ENCODE measurements around the gene MAGEA3. TPM values are rescaled to one million over a fixed set of nuclear protein-coding genes. Genes with fewer than 3 reads are reported as not detected.

Gene MAGEA3, protein sequence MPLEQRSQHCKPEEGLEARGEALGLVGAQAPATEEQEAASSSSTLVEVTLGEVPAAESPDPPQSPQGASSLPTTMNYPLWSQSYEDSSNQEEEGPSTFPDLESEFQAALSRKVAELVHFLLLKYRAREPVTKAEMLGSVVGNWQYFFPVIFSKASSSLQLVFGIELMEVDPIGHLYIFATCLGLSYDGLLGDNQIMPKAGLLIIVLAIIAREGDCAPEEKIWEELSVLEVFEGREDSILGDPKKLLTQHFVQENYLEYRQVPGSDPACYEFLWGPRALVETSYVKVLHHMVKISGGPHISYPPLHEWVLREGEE
- total RNA-seq: not detected in 2 replicates

DNA sequence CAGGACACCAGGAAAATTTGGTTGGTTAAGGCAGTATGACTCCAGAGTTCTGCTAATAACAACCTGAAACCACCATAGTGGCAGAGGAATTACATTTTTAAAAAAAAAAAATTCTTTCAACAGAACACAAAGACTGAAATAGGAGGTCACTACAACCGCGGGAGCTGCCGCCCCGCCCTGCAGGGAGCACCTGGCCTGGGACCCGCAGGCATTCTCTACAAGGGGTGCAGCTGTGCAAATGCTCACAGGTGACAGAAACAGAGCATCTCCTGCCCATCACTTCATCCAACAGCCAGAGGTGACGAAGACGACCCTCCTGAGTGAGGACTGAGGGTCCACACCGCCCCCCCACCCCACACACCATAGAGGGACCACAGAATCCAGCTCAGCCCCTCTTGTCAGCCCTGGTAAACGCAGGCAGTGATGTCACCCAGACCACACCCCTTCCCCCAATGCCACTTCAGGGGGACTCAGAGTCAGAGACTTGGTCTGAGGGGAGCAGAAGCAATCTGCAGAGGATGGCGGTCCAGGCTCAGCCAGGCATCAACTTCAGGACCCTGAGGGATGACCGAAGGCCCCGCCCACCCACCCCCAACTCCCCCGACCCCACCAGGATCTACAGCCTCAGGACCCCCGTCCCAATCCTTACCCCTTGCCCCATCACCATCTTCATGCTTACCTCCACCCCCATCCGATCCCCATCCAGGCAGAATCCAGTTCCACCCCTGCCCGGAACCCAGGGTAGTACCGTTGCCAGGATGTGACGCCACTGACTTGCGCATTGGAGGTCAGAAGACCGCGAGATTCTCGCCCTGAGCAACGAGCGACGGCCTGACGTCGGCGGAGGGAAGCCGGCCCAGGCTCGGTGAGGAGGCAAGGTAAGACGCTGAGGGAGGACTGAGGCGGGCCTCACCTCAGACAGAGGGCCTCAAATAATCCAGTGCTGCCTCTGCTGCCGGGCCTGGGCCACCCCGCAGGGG, at the start of gene MAGEA3:
Gene MAGEA3, plus strand, starts transcription at position 843 of the 980 bp plus-strand sequence. CDS start 2,039 bp downstream, outside the sequence.

GRCh38 chrX:152709173-152709572, 10.6 kb downstream of the MAGEA3 start, which contains the start of gene CSAG2:
Gene CSAG2, minus strand, starts transcription at chrX:152709273. Its CDS starts 161 bp downstream, at chrX:152709112.

DNA sequence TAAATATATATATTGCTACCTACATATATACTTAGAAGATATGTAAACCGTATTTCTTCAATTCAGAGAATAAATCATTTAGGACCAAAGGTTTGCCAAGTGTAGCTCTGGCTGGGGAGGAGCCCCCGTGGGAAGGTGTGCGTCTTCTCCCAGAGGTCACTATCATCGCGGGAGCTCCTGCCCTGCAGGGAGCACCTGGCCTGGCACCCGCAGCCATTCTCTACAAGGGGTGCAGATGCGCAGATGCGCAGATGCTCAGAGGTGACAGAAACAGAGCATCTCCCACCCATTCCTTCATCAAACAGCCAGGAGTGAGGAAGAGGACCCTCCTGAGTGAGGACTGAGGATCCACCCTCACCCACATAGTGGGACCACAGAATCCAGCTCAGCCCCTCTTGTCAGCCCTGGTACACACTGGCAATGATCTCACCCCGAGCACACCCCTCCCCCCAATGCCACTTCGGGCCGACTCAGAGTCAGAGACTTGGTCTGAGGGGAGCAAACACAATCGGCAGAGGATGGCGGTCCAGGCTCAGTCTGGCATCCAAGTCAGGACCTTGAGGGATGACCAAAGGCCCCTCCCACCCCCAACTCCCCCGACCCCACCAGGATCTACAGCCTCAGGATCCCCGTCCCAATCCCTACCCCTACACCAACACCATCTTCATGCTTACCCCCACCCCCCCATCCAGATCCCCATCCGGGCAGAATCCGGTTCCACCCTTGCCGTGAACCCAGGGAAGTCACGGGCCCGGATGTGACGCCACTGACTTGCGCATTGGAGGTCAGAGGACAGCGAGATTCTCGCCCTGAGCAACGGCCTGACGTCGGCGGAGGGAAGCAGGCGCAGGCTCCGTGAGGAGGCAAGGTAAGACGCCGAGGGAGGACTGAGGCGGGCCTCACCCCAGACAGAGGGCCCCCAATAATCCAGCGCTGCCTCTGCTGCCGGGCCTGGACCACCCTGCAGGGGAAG, 15.5 kb downstream of the MAGEA3 start, which contains the start of gene MAGEA2B:
Gene MAGEA2B, plus strand, starts transcription at position 814 of the 973 bp plus-strand sequence. CDS start 2,479 bp downstream, outside the sequence.

GRCh38 chrX:152733261-152733975, 34.8 kb downstream of the MAGEA3 start, which contains the start of the genes CSAG1 and MAGEA12:
Gene CSAG1, minus strand, starts transcription at chrX:152733721. Its CDS starts 1,261 bp downstream, at chrX:152732460.
Gene MAGEA12, plus strand, starts transcription at chrX:152733757. Its CDS starts 2,405 bp downstream, at chrX:152736162.

Other genes starting within 250 kb of the MAGEA3 start
- not detected in 2 replicates for gene GABRA3, start 247.5 kb upstream of the MAGEA3 start, total RNA-seq
- not detected in 2 replicates for gene GABRQ, start 60.9 kb upstream of the MAGEA3 start, total RNA-seq
- gene CSAG2, start 10.5 kb downstream of the MAGEA3 start, total RNA-seq: not detected in 2 replicates
- not detected in 2 replicates for gene MAGEA2B, start 15.8 kb downstream of the MAGEA3 start, total RNA-seq
- gene CSAG1, start 34.9 kb downstream of the MAGEA3 start, total RNA-seq: not detected in 2 replicates
- gene MAGEA12, start 35.0 kb downstream of the MAGEA3 start, total RNA-seq: not detected in 2 replicates
- not detected in 2 replicates for gene MAGEA2, start 55.0 kb downstream of the MAGEA3 start, total RNA-seq
- not detected in 2 replicates for gene CSAG3, start 60.4 kb downstream of the MAGEA3 start, total RNA-seq
- not detected in 2 replicates for gene MAGEA6, start 70.9 kb downstream of the MAGEA3 start, total RNA-seq
- 26.8 and 31.7 TPM in 2 replicates for gene CETN2, start 132.0 kb downstream of the MAGEA3 start, total RNA-seq
- gene NSDHL, start 132.3 kb downstream of the MAGEA3 start, total RNA-seq: 18.3 and 20.3 TPM in 2 replicates
- gene ZNF185, start 199.3 kb downstream of the MAGEA3 start, total RNA-seq: 1.6 and 2.2 TPM in 2 replicates

All from cardiac ventricle fibroblast (primary cell).